K562 (cell line): Measurements from ENCODE around the gene RPL38. TPM values are rescaled to one million over a fixed set of nuclear protein-coding genes. Genes with fewer than 3 reads are reported as not detected.
A peak's percentile ranks its signal among the peaks of the same experiment; 100 is the strongest.

ENCODE experiments used
- ATAC-seq: fragments of 200-7000 bp; cut with Tn5 transposase; 3 replicates; pipeline ENCODE4 v1.9.1; 2020; ENCODE audit warnings: moderate library complexity
- BruUV-seq: library from RNA; stranded (reverse); fragments of 400-500 nt; replicated peaks from 2 replicates; lab custom pipeline; 2021; lab: Mats Ljungman, UMichigan
- CTCF ChIA-PET: fragments of 300-600 bp; formaldehyde crosslinking; extraction: SDS; loops from one replicate; lab custom pipeline; 2021; ENCODE audit warnings: low intra/inter-chr PET ratio; lab: Yijun Ruan, JAX
- POLR2A ChIA-PET: fragments of 300-600, 350-650 bp; sonication (Branson Sonifier 250); formaldehyde crosslinking; extraction: SDS; loops from one replicate; lab custom pipeline; 2021; ENCODE audit warnings: antibody characterized with exemption, inconsistent platforms; lab: Yijun Ruan, JAX
- DNase-seq, 4 experiments: peaks; one replicate each; pipeline versions ENCODE4 v3.0.0 to v3.0.0-alpha.2; 2011 to 2018; ENCODE audit warnings: low spot score in 3 of 4, mixed read lengths in 3 of 4; ENCODE audit errors: extremely low read depth in 1 of 4
- FAIRE-seq: peaks from 2 replicates; lab custom pipeline; 2011; peaks lifted over from hg19 to GRCh38; lab: Jason Lieb, UNC
- H2AFZ ChIP-seq: 2 replicates; pipeline ENCODE4 v1.6.0; 2011; ENCODE audit warnings: low read depth, low read length, control low read depth, inconsistent platforms
- H3K27ac ChIP-seq: fragments of 200-600 bp; 3 replicates; pipeline ENCODE4 v1.8.0; 2011; ENCODE audit warnings: low read depth, mild to moderate bottlenecking, control low read depth, inconsistent platforms, low read length, moderate library complexity, mixed read lengths; ENCODE audit errors: extremely low read depth
- H3K27me3 ChIP-seq, 2 experiments: fragments of 300-600 bp in 1 of 2; 2 replicates in 1 of 2; 3 replicates in 1 of 2; pipeline versions ENCODE4 v1.6.0 to v1.8.0; 2011; ENCODE audit warnings: inconsistent platforms in 2 of 2, low read length in 2 of 2, mild to moderate bottlenecking in 1 of 2, mixed read lengths in 1 of 2, moderate library complexity in 1 of 2; ENCODE audit not compliant: control insufficient read depth in 2 of 2, insufficient read depth in 2 of 2
- H3K36me3 ChIP-seq: fragments of 300-600 bp; 3 replicates; pipeline ENCODE4 v1.8.0; 2011; ENCODE audit warnings: mild to moderate bottlenecking, low read length, inconsistent platforms; ENCODE audit not compliant: control insufficient read depth, insufficient read depth
- H3K4me1 ChIP-seq, 2 experiments: fragments of 200-600 bp in 1 of 2; replicated peaks in 1 of 2; 2 replicates in 1 of 2; 3 replicates in 1 of 2; pipeline versions ENCODE4 v1.5.1 to v1.8.0; 2011; ENCODE audit warnings: inconsistent platforms in 2 of 2, low read length in 2 of 2, mild to moderate bottlenecking in 1 of 2, mixed read lengths in 1 of 2, moderate library complexity in 1 of 2; ENCODE audit not compliant: control insufficient read depth in 2 of 2, insufficient read depth in 2 of 2
- H3K4me2 ChIP-seq: 2 replicates; pipeline ENCODE4 v1.6.1; 2011; ENCODE audit warnings: low read length, control low read depth, inconsistent platforms, mixed read lengths; ENCODE audit not compliant: insufficient read depth
- H3K4me3 ChIP-seq: fragments of 200-600 bp; sonication (generic), shearing (Covaris generic); 2 replicates; pipeline ENCODE4 v1.5.1; 2016; ENCODE audit warnings: control low read depth, inconsistent platforms
- H3K79me2 ChIP-seq: fragments of 200-600 bp; 3 replicates; pipeline ENCODE4 v1.8.0; 2011; ENCODE audit warnings: low read length, inconsistent platforms; ENCODE audit not compliant: control insufficient read depth, insufficient read depth
- H3K9ac ChIP-seq, 2 experiments: 2 replicates each; pipeline versions ENCODE4 v1.6.0 to v1.6.1; 2011; ENCODE audit warnings: low read depth in 2 of 2, low read length in 2 of 2, control low read depth in 1 of 2, inconsistent platforms in 1 of 2, mild to moderate bottlenecking in 1 of 2, mixed read lengths in 1 of 2; ENCODE audit not compliant: insufficient read depth in 1 of 2
- H3K9me1 ChIP-seq: one replicate; pipeline ENCODE4 v1.6.0; 2011; ENCODE audit warnings: inconsistent platforms, mild to moderate bottlenecking, low read length, moderate library complexity; ENCODE audit not compliant: control insufficient read depth, insufficient read depth
- H3K9me3 ChIP-seq: replicated peaks from 2 replicates; pipeline ENCODE4 v1.5.1; 2011; ENCODE audit warnings: low read depth, low read length, inconsistent platforms; ENCODE audit not compliant: control insufficient read depth, insufficient read depth
- H4K20me1 ChIP-seq: replicated peaks from 2 replicates; pipeline ENCODE4 v1.6.1; 2011; ENCODE audit warnings: low read length, inconsistent platforms, mixed read lengths; ENCODE audit not compliant: control insufficient read depth, insufficient read depth
- BCOR ChIP-seq: fragments of 450-650 bp; IDR thresholded peaks from 2 replicates; pipeline ENCODE4 v1.6.1; 2016
- CEBPB ChIP-seq: fragments of 450-650 bp; IDR thresholded peaks from 2 replicates; pipeline ENCODE4 v1.6.1; 2016; ENCODE audit warnings: missing genetic modification characterization, missing compliant biosample characterization
- HSF4 ChIP-seq: fragments of 250-450 bp; sonication (Bioruptor Pico); IDR thresholded peaks from 2 replicates; pipeline ENCODE4 v2.1.2; 2022; ENCODE audit warnings: mild to moderate bottlenecking, moderate library complexity, borderline replicate concordance
- L3MBTL2 ChIP-seq: fragments of 450-650 bp; IDR thresholded peaks from 2 replicates; pipeline ENCODE4 v1.6.1; 2016; ENCODE audit warnings: mild to moderate bottlenecking, moderate library complexity
- RBM25 ChIP-seq: fragments of 200-400 bp; formaldehyde crosslinking; IDR thresholded peaks from 2 replicates; pipeline ENCODE4 v1.6.1; 2018; ENCODE audit warnings: low read length, low read depth, moderate library complexity; ENCODE audit not compliant: severe bottlenecking
- ZFP36 ChIP-seq: fragments of 150-350 bp; IDR thresholded peaks from 2 replicates; pipeline ENCODE4 v1.6.1; 2018; ENCODE audit warnings: low read length, low read depth; ENCODE audit not compliant: partially characterized antibody
- ZNF436 ChIP-seq: fragments of 250-450, 450-650 bp; sonication (Bioruptor Pico); formaldehyde crosslinking; IDR thresholded peaks from 2 replicates; pipeline ENCODE4 v1.7.0; 2020; ENCODE audit warnings: mild to moderate bottlenecking
- WGBS: fragments of 100-300 bp; shearing (Covaris generic); methylation state at CpG from one replicate; pipeline ENCODE4 v1.1.6; 2016; ENCODE audit warnings: low coverage, mixed read lengths; ENCODE audit not compliant: insufficient coverage; ENCODE audit errors: missing lambda C conversion rate; 5-methylcytosine and 5-hydroxymethylcytosine counted together
- in situ Hi-C: fragments of 300-500 bp; cut with MboI; formaldehyde crosslinking; loops from 4 replicates; pipeline ENCODE4 v1.15.0; 2018; ENCODE audit warnings: inconsistent platforms, mixed read lengths
- intact Hi-C: fragments of 100-400 bp; cut with micrococcal nuclease; formaldehyde crosslinking; loops from 2 replicates; pipeline ENCODE4 v1.14.2; 2022
- polyA plus RNA-seq, 8 experiments: library from polyadenylated mRNA; depleted of rRNA in 4 of 8; stranded (reverse) in 5 of 8; unstranded in 3 of 8; fragments of >200 nt; fragmentation: Nextera tagmentation in 2 of 8; fragmentation: Illumina TruSeq in 1 of 8; extraction: Ambion mirVana in 2 of 8; extraction: Trizol in 1 of 8; gene quantifications; 2 replicates each; pipeline versions ENCODE4 v1.2.1 to v1.2.3, GENCODE V29; 2011 to 2014; ENCODE audit warnings: inconsistent platforms in 1 of 8, missing spikeins in 1 of 8
- total RNA-seq, 7 experiments: library from RNA; depleted of rRNA in 6 of 7; stranded (reverse); fragments of >200 nt in 6 of 7; fragmentation: Illumina TruSeq in 2 of 7; extraction: Trizol in 2 of 7; gene quantifications; 2 replicates each; pipeline versions ENCODE4 v1.2.1 to v1.2.3, GENCODE V29; 2011 to 2021; ENCODE audit warnings: low replicate concordance in 1 of 7

Gene RPL38
- total and polyA plus RNA-seq, 9 of the 15 experiments (the other 6 are each of a cell fraction or from before 2014, with no cell fraction given), result 1,224 to 3,864 (median 1,939) TPM

DNA sequence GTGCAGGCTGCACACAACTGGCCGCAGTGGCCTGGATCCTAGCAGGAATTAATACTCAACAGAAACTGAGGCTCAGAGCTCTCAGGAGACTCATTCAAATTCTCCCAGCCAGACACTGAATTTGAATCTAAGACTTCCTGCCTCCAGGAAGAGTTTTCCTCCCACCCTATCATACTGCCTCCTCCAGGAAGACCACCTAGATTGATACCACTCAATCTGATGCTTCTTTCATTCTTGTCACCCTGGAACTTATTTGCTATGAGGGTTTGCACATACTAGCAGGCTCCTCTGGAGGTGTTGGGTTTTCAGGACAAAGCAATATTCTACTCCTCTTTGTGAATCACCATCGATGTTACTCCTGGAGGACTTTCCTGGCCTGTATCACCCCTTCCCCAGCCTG, 5.7 kb upstream of the RPL38 start:
- H3K9me1 ChIP-seq, result no peaks in the 10 kb centered on the region
- no TSS peak for BruUV-seq
- ATAC-seq, result no peak
- no peak overlapping the region for H3K4me3 ChIP-seq
- no peak overlapping the region for H3K27ac ChIP-seq
- no peaks in the 10 kb centered on the region for H3K9me3 ChIP-seq
- H2AFZ ChIP-seq, result no peak overlapping the region
- peaks cover 48 to 88% of the 10 kb centered on the region in 2 experiments for H3K27me3 ChIP-seq
- TF ChIP-seq BCOR, result peak; percentile 62
- no peak for TF ChIP-seq CEBPB
- peak; percentile 74 for TF ChIP-seq ZNF436
- no peak for TF ChIP-seq L3MBTL2
- no peak for TF ChIP-seq HSF4 (CRISPR knock-in tag)
- peak; percentile 98 for TF ChIP-seq ZFP36
- TF ChIP-seq RBM25, result peak; percentile 79
- WGBS, result 28% methylated on average over 2 of the region's 2 CpGs
- intact Hi-C loops, result loop anchor here (2.0 kb wide), 1 partner anchor 107 kb away; no protein-coding TSS in a partner anchor
- no peaks in the 10 kb centered on the region for H3K79me2 ChIP-seq
- in situ Hi-C loops, result no loop called here
- FAIRE-seq, result no peak
- ChIA-PET CTCF (no interaction called here), POLR2A (interaction anchor here (0.8 kb wide), 1 partner anchor 152 kb away, joined by 4 read pairs; no protein-coding TSS in a partner anchor)
- peaks cover 0 to 14% of the 10 kb centered on the region in 2 experiments; a peak in 3 of 5 replicates for H3K4me1 ChIP-seq
- no peak for DNase-seq
- H3K9ac ChIP-seq, result no peak overlapping the region
- H3K4me2 ChIP-seq, result no peak overlapping the region
- no peaks in the 10 kb centered on the region for H3K36me3 ChIP-seq
- peaks cover 17% of the 10 kb centered on the region; the same call in 1 of the 2 replicates for H4K20me1 ChIP-seq
